Caco-2 (cell line): Measurements from ENCODE around the gene EBF3. TPM values are rescaled to one million over a fixed set of nuclear protein-coding genes. Genes with fewer than 3 reads are reported as not detected.

ENCODE experiments used
- BruUV-seq: library from RNA; stranded (reverse); fragments of 400-500 nt; replicated peaks from 2 replicates; lab custom pipeline; 2021; lab: Mats Ljungman, UMichigan
- CTCF ChIA-PET: fragments of 300-600 bp; sonication (Branson Sonifier 250); formaldehyde crosslinking; loops from one replicate; lab custom pipeline; 2022; ENCODE audit warnings: antibody characterized with exemption; lab: Charles Lee
- POLR2A ChIA-PET: fragments of 300-600 bp; sonication (Branson Sonifier 250); formaldehyde crosslinking; loops from one replicate; lab custom pipeline; 2022; ENCODE audit warnings: antibody characterized with exemption; lab: Charles Lee
- DNase-seq, 2 experiments: peaks; one replicate each; pipeline versions ENCODE4 v3.0.0 to v3.0.0-alpha.2; 2020 to 2022
- H3K27me3 ChIP-seq: replicated peaks from 2 replicates; pipeline ENCODE4 v1.6.0; 2011; ENCODE audit warnings: low read length; ENCODE audit not compliant: control insufficient read depth, insufficient read depth
- H3K36me3 ChIP-seq: 2 replicates; pipeline ENCODE4 v1.5.1; 2011; ENCODE audit warnings: low read length; ENCODE audit not compliant: control insufficient read depth, insufficient read depth
- H3K4me1 ChIP-seq: fragments of 250-450 bp; sonication (Bioruptor Pico); 2 replicates; pipeline ENCODE4 v1.5.1; 2020; ENCODE audit warnings: mild to moderate bottlenecking
- H3K4me3 ChIP-seq: 2 replicates; pipeline ENCODE4 v1.5.1; 2011; ENCODE audit warnings: low read depth, mild to moderate bottlenecking, control low read depth, low read length
- H3K9me3 ChIP-seq: fragments of 250-450 bp; sonication (Bioruptor Pico); 2 replicates; pipeline ENCODE4 v1.5.1; 2020; ENCODE audit warnings: mild to moderate bottlenecking, moderate library complexity
- H3K27ac Mint-ChIP-seq: one replicate; pipeline ENCODE4 v1.8.0; 2022; ENCODE audit warnings: mixed read lengths; ENCODE audit not compliant: unreplicated experiment
- H3K27me3 Mint-ChIP-seq: one replicate; pipeline ENCODE4 v1.8.0; 2022; ENCODE audit warnings: mixed read lengths; ENCODE audit not compliant: insufficient read depth, unreplicated experiment
- H3K36me3 Mint-ChIP-seq: one replicate; pipeline ENCODE4 v1.8.0; 2022; ENCODE audit warnings: mild to moderate bottlenecking, mixed read lengths; ENCODE audit not compliant: insufficient read depth, unreplicated experiment
- H3K4me1 Mint-ChIP-seq: one replicate; pipeline ENCODE4 v1.8.0; 2022; ENCODE audit warnings: low read depth, mixed read lengths; ENCODE audit not compliant: unreplicated experiment
- H3K4me3 Mint-ChIP-seq: one replicate; pipeline ENCODE4 v1.8.0; 2022; ENCODE audit warnings: mild to moderate bottlenecking, moderate library complexity, mixed read lengths; ENCODE audit not compliant: unreplicated experiment
- H3K9me3 Mint-ChIP-seq: one replicate; pipeline ENCODE4 v1.8.0; 2022; ENCODE audit warnings: mixed read lengths; ENCODE audit not compliant: unreplicated experiment
- intact Hi-C: fragments of 100-400 bp; cut with micrococcal nuclease; formaldehyde crosslinking; loops from one replicate; pipeline ENCODE4 v1.10.0; 2022; ENCODE audit not compliant: unreplicated experiment
- total RNA-seq: library from RNA; stranded (reverse); gene quantifications from 2 replicates; pipeline ENCODE4 v1.2.3, GENCODE V29; 2022
- TF ChIP-seq, protein P1 (sequence below), 2 experiments: fragments of 200-600 bp in 1 of 2; IDR thresholded peaks; 1 replicate in 1 of 2; 2 replicates in 1 of 2; pipeline versions ENCODE4 v1.5.1 to v1.8.0; 2011 to 2022; ENCODE audit warnings: antibody characterized with exemption in 1 of 2, control low read depth in 1 of 2, inconsistent platforms in 1 of 2, low read depth in 1 of 2, low read length in 1 of 2, mild to moderate bottlenecking in 1 of 2, moderate library complexity in 1 of 2; ENCODE audit not compliant: insufficient read depth in 1 of 2, severe bottlenecking in 1 of 2, unreplicated experiment in 1 of 2

The EBF3 gene
- total RNA-seq, 1 experiment from 2014 or later: 0.79 TPM

DNA sequence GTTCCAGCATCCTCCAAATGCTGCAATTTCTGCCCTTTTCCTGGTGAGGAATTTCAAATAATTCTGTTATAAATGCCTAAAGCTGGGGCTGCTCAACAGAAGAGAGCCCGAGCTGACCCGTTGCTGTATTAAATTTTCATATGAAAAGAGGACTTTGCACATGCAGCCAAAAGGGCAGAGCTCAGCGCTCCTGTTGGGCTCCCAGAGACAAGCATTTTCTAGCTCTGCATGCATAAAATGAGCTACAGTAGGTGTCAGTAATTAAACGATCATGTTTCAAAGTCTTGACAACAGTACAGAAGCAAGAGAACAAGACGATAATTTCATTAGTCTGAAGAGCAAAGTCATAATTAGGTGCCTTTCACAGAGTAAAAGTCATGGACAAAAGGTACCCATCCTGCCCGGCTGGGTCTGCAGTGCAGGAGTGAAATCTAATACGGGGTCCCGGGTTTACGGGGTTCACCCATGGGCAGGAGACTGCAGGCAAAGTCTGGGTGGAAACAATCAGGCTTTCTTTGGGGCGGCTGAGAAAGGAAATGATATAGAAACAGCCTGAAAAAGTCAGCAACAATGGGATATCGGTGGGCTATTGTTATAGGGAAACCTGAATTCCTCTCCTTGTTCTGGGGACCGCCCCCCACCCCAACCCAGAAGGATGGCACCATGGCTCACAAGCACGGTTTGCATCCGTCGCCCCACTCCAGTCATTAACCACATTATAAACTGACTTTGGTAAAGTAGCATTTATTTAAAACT is 66.0 kb downstream of the EBF3 start:
- ChIA-PET CTCF (no interaction called here), POLR2A (no interaction called here)
- TF ChIP-seq, protein P1, sequence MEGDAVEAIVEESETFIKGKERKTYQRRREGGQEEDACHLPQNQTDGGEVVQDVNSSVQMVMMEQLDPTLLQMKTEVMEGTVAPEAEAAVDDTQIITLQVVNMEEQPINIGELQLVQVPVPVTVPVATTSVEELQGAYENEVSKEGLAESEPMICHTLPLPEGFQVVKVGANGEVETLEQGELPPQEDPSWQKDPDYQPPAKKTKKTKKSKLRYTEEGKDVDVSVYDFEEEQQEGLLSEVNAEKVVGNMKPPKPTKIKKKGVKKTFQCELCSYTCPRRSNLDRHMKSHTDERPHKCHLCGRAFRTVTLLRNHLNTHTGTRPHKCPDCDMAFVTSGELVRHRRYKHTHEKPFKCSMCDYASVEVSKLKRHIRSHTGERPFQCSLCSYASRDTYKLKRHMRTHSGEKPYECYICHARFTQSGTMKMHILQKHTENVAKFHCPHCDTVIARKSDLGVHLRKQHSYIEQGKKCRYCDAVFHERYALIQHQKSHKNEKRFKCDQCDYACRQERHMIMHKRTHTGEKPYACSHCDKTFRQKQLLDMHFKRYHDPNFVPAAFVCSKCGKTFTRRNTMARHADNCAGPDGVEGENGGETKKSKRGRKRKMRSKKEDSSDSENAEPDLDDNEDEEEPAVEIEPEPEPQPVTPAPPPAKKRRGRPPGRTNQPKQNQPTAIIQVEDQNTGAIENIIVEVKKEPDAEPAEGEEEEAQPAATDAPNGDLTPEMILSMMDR (IDR thresholded peaks at IDR 0.05; ENCODE audit: insufficient read depth in 1 of 2, low read depth in 1 of 2, low read length in 1 of 2, severe bottlenecking in 1 of 2, unreplicated experiment in 1 of 2): no peak
- no peak overlapping the region for H3K4me3 ChIP-seq
- H3K27ac Mint-ChIP-seq: no peak overlapping the region
- no peaks in the 10 kb centered on the region for H3K36me3 Mint-ChIP-seq
- H3K27me3 ChIP-seq: peaks cover 1% of the 10 kb centered on the region
- H3K27me3 Mint-ChIP-seq: peaks cover 25% of the 10 kb centered on the region
- H3K9me3 Mint-ChIP-seq: no peaks in the 10 kb centered on the region
- DNase-seq: no peak
- H3K4me1 Mint-ChIP-seq: no peaks in the 10 kb centered on the region
- no TSS peak for BruUV-seq
- H3K4me3 Mint-ChIP-seq: no peak overlapping the region
- no peaks in the 10 kb centered on the region for H3K36me3 ChIP-seq
- H3K9me3 ChIP-seq: no peaks in the 10 kb centered on the region
- intact Hi-C loops: no loop called here
- H3K4me1 ChIP-seq: no peaks in the 10 kb centered on the region

DNA sequence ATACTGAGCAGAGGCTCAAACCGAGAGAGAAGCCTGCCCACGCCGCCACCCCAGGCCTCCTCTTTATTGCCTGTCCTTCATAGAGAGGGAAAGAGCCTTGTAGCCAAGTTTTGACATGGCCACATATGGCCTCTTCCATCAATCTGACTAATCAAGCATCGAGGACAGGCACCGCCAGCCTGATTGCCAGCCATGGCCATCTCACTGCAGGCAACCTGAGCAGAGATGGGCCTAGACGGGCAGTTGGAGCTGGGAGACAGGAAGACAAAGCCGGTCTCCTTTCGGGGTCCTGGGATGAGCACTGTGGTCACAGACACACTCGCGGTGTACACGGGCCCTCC is 67.2 kb downstream of the EBF3 start:
- Mint-ChIP-seq H3K4me3 (no peak overlapping the region), H3K36me3 (no peaks in the 10 kb centered on the region), H3K27me3 (peaks cover 19% of the 10 kb centered on the region), H3K27ac (no peak overlapping the region), H3K4me1 (no peaks in the 10 kb centered on the region), H3K9me3 (no peaks in the 10 kb centered on the region)
- Histone ChIP-seq H3K4me3 (no peak overlapping the region), H3K27me3 (peaks cover 1% of the 10 kb centered on the region), H3K36me3 (no peaks in the 10 kb centered on the region), H3K4me1 (no peaks in the 10 kb centered on the region), H3K9me3 (no peaks in the 10 kb centered on the region)
- intact Hi-C loops: no loop called here
- BruUV-seq: no TSS peak
- ChIA-PET CTCF (no interaction called here), POLR2A (no interaction called here)
- DNase-seq: no peak
- TF ChIP-seq, protein P1 (IDR thresholded peaks at IDR 0.05; ENCODE audit: insufficient read depth in 1 of 2, low read depth in 1 of 2, low read length in 1 of 2, severe bottlenecking in 1 of 2, unreplicated experiment in 1 of 2): no peak

DNA sequence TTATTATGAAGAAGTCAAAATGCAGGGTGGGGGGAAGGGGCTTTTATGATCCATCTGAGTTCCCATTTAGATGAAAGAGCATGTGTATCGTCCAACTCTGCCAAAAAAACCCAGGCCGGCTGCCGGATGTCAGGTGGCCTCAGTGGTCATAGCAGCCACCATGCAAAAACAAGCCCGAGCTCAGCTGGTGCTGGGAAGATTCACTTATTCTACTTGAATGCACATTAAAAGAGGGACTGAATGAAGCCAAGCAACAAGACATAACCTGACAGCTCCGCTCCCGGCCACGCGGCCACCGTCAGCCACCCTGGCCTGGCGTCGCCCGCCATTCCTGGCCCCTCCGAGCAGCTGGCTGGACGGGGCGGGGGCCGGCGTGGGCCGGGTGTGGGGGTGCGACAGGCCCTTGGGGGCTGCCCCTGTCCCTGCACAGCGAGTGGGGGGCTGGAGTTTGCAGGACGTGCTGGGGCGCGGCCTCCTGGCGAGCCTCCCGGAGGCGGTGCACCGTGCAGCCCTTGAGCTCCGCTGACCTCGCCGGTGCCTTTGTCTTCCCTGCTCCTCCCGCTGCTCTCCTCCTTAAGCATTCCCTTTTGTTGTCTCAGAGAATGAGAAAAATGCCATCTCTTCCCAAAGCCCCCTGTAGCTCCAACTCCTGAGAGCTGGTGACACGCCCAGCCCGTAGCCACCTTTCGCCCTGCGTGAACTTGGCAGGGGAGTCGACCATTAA is 67.8 kb downstream of the EBF3 start:
- H3K9me3 Mint-ChIP-seq: no peaks in the 10 kb centered on the region
- intact Hi-C loops: no loop called here
- Histone ChIP-seq H3K4me3 (no peak overlapping the region), H3K36me3 (no peaks in the 10 kb centered on the region), H3K9me3 (no peaks in the 10 kb centered on the region), H3K4me1 (no peaks in the 10 kb centered on the region), H3K27me3 (peaks cover 1% of the 10 kb centered on the region)
- no peak for DNase-seq
- BruUV-seq: no TSS peak
- TF ChIP-seq, protein P1 (IDR thresholded peaks at IDR 0.05; ENCODE audit: insufficient read depth in 1 of 2, low read depth in 1 of 2, low read length in 1 of 2, severe bottlenecking in 1 of 2, unreplicated experiment in 1 of 2): no peak
- no peak overlapping the region for H3K4me3 Mint-ChIP-seq
- no peaks in the 10 kb centered on the region for H3K36me3 Mint-ChIP-seq
- H3K4me1 Mint-ChIP-seq: no peaks in the 10 kb centered on the region
- CTCF ChIA-PET: interaction anchor here (0.6 kb wide), 1 partner anchor 1027 kb away, joined by 5 read pairs; no protein-coding TSS in a partner anchor
- POLR2A ChIA-PET: no interaction called here
- peaks cover 17% of the 10 kb centered on the region for H3K27me3 Mint-ChIP-seq
- no peak overlapping the region for H3K27ac Mint-ChIP-seq
